Fibroblast of mammary gland (primary cell): ENCODE results near the gene TAS2R40.

ENCODE experiments used
- DNase-seq: peaks from one replicate; pipeline ENCODE4 v3.0.0-alpha.2; 2010; ENCODE audit warnings: low read depth
- H3K4me3 ChIP-seq: 2 replicates; pipeline ENCODE4 v1.5.1; 2011; ENCODE audit warnings: low read depth, mild to moderate bottlenecking, low read length, moderate library complexity; ENCODE audit not compliant: control insufficient read depth
- TF ChIP-seq, protein P1 (sequence below): conservative IDR thresholded peaks from 2 replicates; pipeline ENCODE4 v1.5.1; 2011; ENCODE audit warnings: low read depth, low read length, inconsistent platforms; ENCODE audit not compliant: control insufficient read depth, insufficient read depth

TAS2R40 gene

GRCh38 chr7:143233816-143234532, 12.1 kb downstream of the TAS2R40 start:
- TF ChIP-seq, protein P1, sequence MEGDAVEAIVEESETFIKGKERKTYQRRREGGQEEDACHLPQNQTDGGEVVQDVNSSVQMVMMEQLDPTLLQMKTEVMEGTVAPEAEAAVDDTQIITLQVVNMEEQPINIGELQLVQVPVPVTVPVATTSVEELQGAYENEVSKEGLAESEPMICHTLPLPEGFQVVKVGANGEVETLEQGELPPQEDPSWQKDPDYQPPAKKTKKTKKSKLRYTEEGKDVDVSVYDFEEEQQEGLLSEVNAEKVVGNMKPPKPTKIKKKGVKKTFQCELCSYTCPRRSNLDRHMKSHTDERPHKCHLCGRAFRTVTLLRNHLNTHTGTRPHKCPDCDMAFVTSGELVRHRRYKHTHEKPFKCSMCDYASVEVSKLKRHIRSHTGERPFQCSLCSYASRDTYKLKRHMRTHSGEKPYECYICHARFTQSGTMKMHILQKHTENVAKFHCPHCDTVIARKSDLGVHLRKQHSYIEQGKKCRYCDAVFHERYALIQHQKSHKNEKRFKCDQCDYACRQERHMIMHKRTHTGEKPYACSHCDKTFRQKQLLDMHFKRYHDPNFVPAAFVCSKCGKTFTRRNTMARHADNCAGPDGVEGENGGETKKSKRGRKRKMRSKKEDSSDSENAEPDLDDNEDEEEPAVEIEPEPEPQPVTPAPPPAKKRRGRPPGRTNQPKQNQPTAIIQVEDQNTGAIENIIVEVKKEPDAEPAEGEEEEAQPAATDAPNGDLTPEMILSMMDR: no peak
- DNase-seq: no peak
- H3K4me3 ChIP-seq: no peak overlapping the region

- TF ChIP-seq, protein P1: no peak
- H3K4me3 ChIP-seq: no peak overlapping the region
Measured at GRCh38 chr7:143234533-143234875, 12.7 kb downstream of the TAS2R40 start.

DNA sequence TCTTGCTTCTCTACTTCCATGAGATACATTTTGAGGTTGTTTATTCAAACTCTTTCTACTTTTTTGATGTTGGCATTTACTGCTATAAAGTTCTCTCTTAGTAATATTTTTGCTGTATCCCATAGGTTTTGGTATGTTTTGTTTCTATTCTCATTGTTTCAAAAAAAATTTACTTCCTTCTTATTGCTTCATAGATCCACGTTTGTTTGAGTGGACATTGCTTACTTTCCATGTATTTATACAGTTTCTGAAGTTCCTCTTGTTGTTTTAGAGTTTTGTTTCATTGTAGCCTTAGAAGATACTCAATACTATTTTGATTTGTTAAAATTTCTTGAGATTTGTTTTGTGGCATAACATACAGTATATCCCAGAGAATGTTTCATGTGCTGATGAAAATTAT, 13.7 kb downstream of the TAS2R40 start:
- TF ChIP-seq, protein P1: no peak
- DNase-seq: no peak
- no peak overlapping the region for H3K4me3 ChIP-seq

More at GRCh38 chr7:143234533-143234875, 12.7 kb downstream of the TAS2R40 start:
- no peak for DNase-seq

- no peak for DNase-seq
- TF ChIP-seq, protein P1: no peak
Measured at GRCh38 chr7:143236408-143236990, 14.7 kb downstream of the TAS2R40 start.

DNA sequence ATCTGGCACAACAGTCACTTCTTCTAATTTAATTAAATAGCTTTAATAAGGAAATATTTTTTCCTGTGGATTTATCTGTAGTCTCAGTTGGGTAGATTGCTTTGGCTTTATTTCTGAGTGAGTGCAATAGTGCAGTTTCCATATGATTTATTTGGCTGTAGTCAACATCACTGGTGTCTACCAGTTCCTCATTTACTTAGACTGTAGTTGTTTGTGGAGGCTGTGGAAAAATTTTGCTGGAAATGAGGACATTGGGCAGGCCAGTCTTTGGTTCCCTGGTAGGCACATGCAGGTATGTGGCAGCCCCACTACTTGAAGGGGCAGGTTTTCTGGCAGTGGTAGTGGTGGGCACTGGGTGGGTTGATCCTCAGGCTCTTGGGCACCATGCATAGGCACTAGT, 15.5 kb downstream of the TAS2R40 start:
- TF ChIP-seq, protein P1: no peak
- no peak overlapping the region for H3K4me3 ChIP-seq
- DNase-seq: no peak

More at GRCh38 chr7:143236408-143236990, 14.7 kb downstream of the TAS2R40 start:
- H3K4me3 ChIP-seq: no peak overlapping the region

GRCh38 chr7:143238289-143238980, 16.6 kb downstream of the TAS2R40 start:
- no peak for DNase-seq
- no peak overlapping the region for H3K4me3 ChIP-seq
- TF ChIP-seq, protein P1: no peak
